Adrenal gland (tissue), 12 donors: ENCODE results near the gene RTTN. TPM values are rescaled to one million over a fixed set of nuclear protein-coding genes. Genes with fewer than 3 reads are reported as not detected.
"Not testable (repeated sequence)": the region's sequence is repeated elsewhere in the genome, so short reads cannot be mapped to it uniquely, and the experiment has no call there.

Experiments
- DNase-seq, 7 donors: peaks; one replicate each; pipeline ENCODE4 v3.0.0-alpha.2; 2019 to 2020
- H3K27ac ChIP-seq, 5 donors: fragments of 200-600 bp; sonication (generic) in 4 of 5; 1 replicate in 3 of 5; 2 replicates in 2 of 5; pipeline versions ENCODE4 v1.5.1 to v1.8.0; 2016 to 2020; ENCODE audit warnings: mild to moderate bottlenecking in 1 of 5
- H3K27me3 ChIP-seq: fragments of 200-600 bp; 2 replicates; pipeline ENCODE4 v1.8.0; 2021
- H3K36me3 ChIP-seq, 2 donors: fragments of 200-600 bp; replicated peaks in 1 of 2; 1 replicate in 1 of 2; 2 replicates in 1 of 2; pipeline versions ENCODE4 v1.5.1 to v1.8.0; 2018 to 2022
- H3K4me1 ChIP-seq, 2 donors: fragments of 200-600 bp; replicated peaks in 1 of 2; 1 replicate in 1 of 2; 2 replicates in 1 of 2; pipeline versions ENCODE4 v1.5.1 to v1.8.0; 2018 to 2021
- H3K4me3 ChIP-seq, 4 donors: fragments of 200-600 bp; sonication (generic) in 3 of 4; one replicate each; pipeline ENCODE4 v1.5.1; 2016 to 2018
- H3K9me3 ChIP-seq, 3 donors: fragments of 200-600 bp; sonication (generic) in 1 of 3; replicated peaks in 1 of 3; 1 replicate in 2 of 3; 2 replicates in 1 of 3; pipeline versions ENCODE4 v1.5.1 to v1.8.0; 2016 to 2021
- POLR2A ChIP-seq, 2 donors: fragments of 450-650 bp; IDR thresholded peaks; one replicate each; pipeline ENCODE4 v1.6.1; 2017; ENCODE audit warnings: antibody characterized with exemption in 2 of 2, mild to moderate bottlenecking in 2 of 2, moderate library complexity in 1 of 2
- WGBS, 4 donors: extraction: QIAGEN DNeasy Blood & Tissue Kit in 2 of 4; methylation state at CpG; one replicate each; pipeline versions ENCODE4 v1.1.5 to v1.1.7; 2013 to 2017; 5-methylcytosine and 5-hydroxymethylcytosine counted together
- intact Hi-C, 2 donors: fragments of 100-400 bp; cut with DNase I; formaldehyde crosslinking; loops; one replicate each; pipeline versions ENCODE4 v1.14.1 to v1.15.0; 2022 to 2023
- polyA plus RNA-seq, 3 donors: library from polyadenylated mRNA; stranded (reverse); fragments of 200-250 nt in 2 of 3; fragments of 350-450 nt in 1 of 3; fragmentation: Illumina TruSeq in 1 of 3; extraction: RNeasy Lipid Tissue Mini Kit (QIAGEN cat#74804) in 1 of 3; gene quantifications; one replicate each; pipeline ENCODE4 v1.2.3, GENCODE V29; 2013 to 2014
- total RNA-seq, 9 donors: library from RNA; depleted of rRNA in 4 of 9; stranded (reverse); fragments of >200 nt in 4 of 9; fragments of 120-200 nt in 1 of 9; fragmentation: NEBNext Ultra II Directional in 1 of 9; extraction: Animal tissue kit (Norgen Biotek cat#: 25700) in 1 of 9; gene quantifications; one replicate each; pipeline versions ENCODE4 v1.1.0 to v1.2.4, GENCODE V29; 2013 to 2023
- TF ChIP-seq, protein P1 (sequence below), 6 experiments: fragments of 450-650 bp in 4 of 6; fragments of 200-600 bp in 2 of 6; sonication (generic) in 1 of 6; IDR thresholded peaks; 1 replicate in 5 of 6; 2 replicates in 1 of 6; pipeline versions ENCODE4 v1.5.1 to v1.8.0; 2016 to 2021; ENCODE audit warnings: antibody characterized with exemption in 6 of 6, mild to moderate bottlenecking in 2 of 6, moderate library complexity in 1 of 6
- donor health status: healthy with polysubstance abuse.
- donor health status: Bipolar disorder and iron deficiency.
- donor health status: DM: yes; HTN: yes; CAD: no.
- donor health status: DM: no; HTN: no; CAD: no.
- donor health status: DM: no; HTN: no; CAD: no.
- donor health status: DM: yes; HTN: yes; CAD: no.

Gene RTTN
- total and polyA plus RNA-seq, 12 donors: 4.0 to 22.5 (median 7.5) TPM

DNA sequence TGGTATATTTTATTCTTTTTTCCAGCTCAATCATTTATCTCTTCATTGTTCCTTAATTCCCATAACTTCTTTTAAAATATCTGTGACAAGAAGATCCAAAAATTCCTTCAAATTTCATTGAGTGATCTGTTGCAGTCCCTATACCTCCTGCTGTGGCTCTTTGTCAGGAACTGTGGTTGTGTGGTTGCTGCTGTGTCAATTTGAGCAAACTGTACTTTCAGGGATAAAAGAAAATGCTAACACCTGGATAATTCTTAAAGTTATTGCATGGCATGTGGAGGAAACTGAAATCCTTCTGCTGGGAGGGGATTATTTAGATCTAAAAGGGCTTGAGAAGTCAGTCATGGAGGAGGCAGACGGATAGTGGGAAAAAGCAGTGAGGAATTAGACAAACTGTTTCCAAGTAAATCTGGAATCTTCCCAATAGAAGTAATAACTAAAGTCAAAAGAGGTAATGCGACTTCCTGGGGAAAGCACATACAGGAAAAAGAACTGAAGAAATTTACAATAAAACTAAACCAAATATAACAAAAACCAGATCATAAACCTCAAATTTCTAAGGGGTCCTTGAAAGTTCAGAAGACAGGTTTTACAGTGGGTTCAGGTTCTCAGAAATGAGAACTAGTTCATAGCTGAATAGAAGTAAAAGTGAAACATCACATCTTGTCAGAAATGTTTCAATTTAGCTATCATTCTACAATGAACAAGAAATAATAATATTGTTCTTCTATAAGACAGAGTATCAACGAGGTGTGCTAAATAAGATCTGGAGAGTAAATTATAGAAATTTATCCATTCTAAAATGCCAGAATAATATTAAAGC, 224.3 kb downstream of the RTTN start:
- H3K27me3 ChIP-seq: no peaks in the 10 kb centered on the region
- 73 to 86% (median 78%) methylated on average over 3 of the region's 3 CpGs for WGBS, 4 donors
- intact Hi-C loops: no loop called here

DNA sequence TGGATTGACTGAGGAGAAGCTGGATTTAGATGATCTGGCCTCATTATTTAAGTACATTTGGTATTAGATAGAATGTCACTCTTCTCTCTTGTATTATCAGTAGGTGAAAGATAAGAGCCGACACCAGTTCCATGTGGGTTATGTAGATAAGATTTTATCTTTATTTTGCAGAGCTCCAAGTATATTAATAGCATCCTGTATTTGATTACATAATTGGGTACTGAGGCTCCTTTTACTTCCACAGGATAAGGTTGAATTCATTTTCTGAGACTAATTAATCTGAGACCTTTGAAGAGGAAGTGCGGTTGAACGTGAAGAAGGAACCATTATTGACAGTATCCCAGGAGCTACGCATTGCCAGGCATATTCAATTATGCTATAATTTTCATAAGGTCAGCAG, 225.0 kb downstream of the RTTN start:
- no peaks in the 10 kb centered on the region for H3K36me3 ChIP-seq
- no peak for DNase-seq
- TF ChIP-seq POLR2A (IDR thresholded peaks at IDR 0.05): no peak
- TF ChIP-seq, protein P1, sequence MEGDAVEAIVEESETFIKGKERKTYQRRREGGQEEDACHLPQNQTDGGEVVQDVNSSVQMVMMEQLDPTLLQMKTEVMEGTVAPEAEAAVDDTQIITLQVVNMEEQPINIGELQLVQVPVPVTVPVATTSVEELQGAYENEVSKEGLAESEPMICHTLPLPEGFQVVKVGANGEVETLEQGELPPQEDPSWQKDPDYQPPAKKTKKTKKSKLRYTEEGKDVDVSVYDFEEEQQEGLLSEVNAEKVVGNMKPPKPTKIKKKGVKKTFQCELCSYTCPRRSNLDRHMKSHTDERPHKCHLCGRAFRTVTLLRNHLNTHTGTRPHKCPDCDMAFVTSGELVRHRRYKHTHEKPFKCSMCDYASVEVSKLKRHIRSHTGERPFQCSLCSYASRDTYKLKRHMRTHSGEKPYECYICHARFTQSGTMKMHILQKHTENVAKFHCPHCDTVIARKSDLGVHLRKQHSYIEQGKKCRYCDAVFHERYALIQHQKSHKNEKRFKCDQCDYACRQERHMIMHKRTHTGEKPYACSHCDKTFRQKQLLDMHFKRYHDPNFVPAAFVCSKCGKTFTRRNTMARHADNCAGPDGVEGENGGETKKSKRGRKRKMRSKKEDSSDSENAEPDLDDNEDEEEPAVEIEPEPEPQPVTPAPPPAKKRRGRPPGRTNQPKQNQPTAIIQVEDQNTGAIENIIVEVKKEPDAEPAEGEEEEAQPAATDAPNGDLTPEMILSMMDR (IDR thresholded peaks at IDR 0.05): no peak
- WGBS, 4 donors: 53 to 61% (median 60%) methylated on average over 4 of the region's 4 CpGs
- H3K27ac ChIP-seq: no peak overlapping the region
- no peak overlapping the region for H3K4me3 ChIP-seq
- H3K4me1 ChIP-seq: peaks cover 0 to 5% of the 10 kb centered on the region in 2 donors
- H3K27me3 ChIP-seq: no peaks in the 10 kb centered on the region
- no peaks in the 10 kb centered on the region for H3K9me3 ChIP-seq
- intact Hi-C loops: no loop called here

More for the DNA sequence above, 224.3 kb downstream of the RTTN start:
- no peak overlapping the region for H3K27ac ChIP-seq
- H3K4me3 ChIP-seq: no peak overlapping the region
- no peaks in the 10 kb centered on the region for H3K9me3 ChIP-seq
- no peak for TF ChIP-seq POLR2A (IDR thresholded peaks at IDR 0.05)
- TF ChIP-seq, protein P1 (IDR thresholded peaks at IDR 0.05): no peak
- no peaks in the 10 kb centered on the region for H3K36me3 ChIP-seq
- peaks cover 0 to 5% of the 10 kb centered on the region in 2 donors for H3K4me1 ChIP-seq
- DNase-seq: no peak

DNA sequence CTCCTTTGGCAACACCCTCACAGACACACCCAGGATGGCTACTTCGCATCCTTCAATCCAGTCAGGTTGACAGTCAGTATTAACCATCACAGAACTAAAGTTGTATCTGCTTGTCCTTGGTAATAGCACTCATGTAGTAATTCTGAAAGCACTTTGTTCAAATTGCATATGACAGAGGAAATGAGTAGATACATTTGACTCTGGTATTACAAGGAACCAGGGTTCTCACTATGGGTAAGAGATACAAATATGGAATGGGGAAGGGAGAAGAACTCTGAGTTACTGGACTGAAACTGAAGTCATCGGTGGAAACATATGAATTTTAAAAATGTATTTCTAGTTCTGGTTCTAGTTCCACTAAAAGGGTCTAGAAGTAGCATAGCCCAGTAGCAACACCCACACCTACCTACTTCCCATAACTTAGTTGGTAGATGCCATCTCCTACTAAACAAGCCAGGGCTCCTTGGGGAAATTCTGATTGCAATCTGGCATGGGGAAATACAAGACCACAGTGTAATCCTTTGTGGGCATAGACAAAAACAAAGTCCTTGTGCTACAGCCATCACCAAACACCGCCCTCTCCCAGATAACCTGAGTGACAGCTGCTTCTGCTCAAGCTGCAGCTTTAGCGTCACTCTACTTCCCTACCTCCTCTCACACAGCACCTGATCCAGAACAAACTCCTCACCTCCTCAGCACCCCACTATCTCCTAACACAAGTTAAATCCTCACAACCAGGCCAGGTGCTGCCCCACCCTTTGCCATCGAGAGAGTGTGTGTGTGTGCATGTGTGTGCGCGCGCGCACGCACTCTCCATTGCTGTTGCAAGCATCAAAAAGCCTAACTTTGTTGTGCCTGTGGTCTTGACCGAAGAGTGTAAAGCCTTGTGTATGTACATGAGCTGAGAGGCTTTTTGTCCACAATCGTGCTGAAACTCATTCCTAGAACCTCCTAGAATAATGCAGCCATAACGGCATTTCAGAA, 226.5 kb downstream of the RTTN start:
- TF ChIP-seq, protein P1 (IDR thresholded peaks at IDR 0.05): no peak
- TF ChIP-seq POLR2A (IDR thresholded peaks at IDR 0.05): no peak
- Histone ChIP-seq H3K9me3 (no peaks in the 10 kb centered on the region), H3K27ac (no peak overlapping the region), H3K27me3 (no peaks in the 10 kb centered on the region), H3K4me1 (peaks cover 0 to 5% of the 10 kb centered on the region in 2 donors), H3K4me3 (no peak overlapping the region), H3K36me3 (no peaks in the 10 kb centered on the region)
- intact Hi-C loops: no loop called here
- 87 to 89% (median 88%) methylated on average over 13 of the region's 13 CpGs for WGBS, 4 donors
- DNase-seq: no peak

DNA sequence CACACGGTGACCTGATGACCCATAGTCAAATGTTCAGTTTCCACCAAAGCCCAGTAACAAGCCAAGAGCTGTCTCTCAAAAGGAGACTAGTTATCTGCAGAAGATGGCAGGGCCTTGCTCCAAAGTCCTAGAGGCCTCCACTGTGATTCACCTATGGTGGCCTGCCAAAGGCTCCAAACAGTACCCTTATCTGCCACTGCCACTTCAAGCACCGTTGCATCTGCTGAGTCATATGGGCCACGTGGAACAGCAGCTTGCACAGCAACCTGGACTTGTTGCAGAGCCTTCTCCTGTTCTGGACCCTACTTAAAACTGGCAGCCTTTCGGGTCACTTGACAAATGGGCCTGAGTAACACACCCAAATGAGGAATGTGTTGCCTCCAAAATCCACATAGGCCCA, 230.2 kb downstream of the RTTN start:
- intact Hi-C loops, H3K36me3 ChIP-seq, H3K27ac ChIP-seq, H3K9me3 ChIP-seq, H3K27me3 ChIP-seq, H3K4me3 ChIP-seq, H3K4me1 ChIP-seq, DNase-seq: not testable (repeated sequence)
- 88 to 100% (median 94%) methylated on average over 1 to 4 of the region's 4 CpGs for WGBS, 4 donors
